ENCODE results near the gene SRGAP3. TPM values are rescaled to one million over a fixed set of nuclear protein-coding genes. Genes with fewer than 3 reads are reported as not detected.

SRGAP3 gene
- total RNA-seq, 2 experiments from 2014 or later = 2.8 to 3.2 TPM

DNA sequence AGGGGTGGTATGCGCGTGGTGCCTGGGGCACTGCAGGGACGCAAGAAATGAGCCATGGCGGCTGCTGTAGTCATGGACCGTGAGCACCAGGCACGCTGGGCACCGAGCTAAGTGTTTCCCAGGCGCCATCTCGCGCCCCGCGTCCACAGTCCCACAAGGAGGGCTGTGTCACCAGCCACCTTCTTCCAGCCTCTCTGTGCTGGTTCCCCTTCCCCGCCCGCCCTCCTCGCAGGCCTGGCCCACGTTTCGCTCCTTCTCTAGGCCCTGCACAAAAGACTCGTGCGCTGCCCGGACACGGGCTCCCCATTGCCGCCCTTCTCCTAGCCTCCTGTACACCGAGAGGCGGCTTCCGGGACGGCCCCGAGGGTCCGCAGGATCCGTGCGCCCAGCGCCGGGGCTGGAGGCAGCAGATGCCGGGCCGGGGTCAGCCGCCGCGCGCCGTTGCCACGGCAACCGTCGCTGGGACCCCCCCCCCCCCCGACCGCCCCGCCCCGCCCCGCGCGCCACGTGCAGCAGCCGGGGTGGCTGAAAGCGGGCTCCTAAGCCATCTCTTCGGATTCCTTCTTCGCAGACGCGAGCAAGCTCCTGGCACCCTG, 113.4 kb downstream of the SRGAP3 start:
- peaks cover 6 to 12% of the 10 kb centered on the region in 2 experiments for H3K27me3 ChIP-seq (ENCODE audit: control insufficient read depth in 1 of 2, insufficient read depth in 2 of 2, low read length in 2 of 2)
- no peaks in the 10 kb centered on the region for H3K36me3 Mint-ChIP-seq (ENCODE audit: low read depth)
- ChIA-PET CTCF (no interaction called here), POLR2A (no interaction called here)
- H3K36me3 ChIP-seq (ENCODE audit: insufficient read depth, low read length) = no peaks in the 10 kb centered on the region
- H3K27ac Mint-ChIP-seq = no peak overlapping the region
- no peaks in the 10 kb centered on the region for H3K4me1 Mint-ChIP-seq (ENCODE audit: low read depth)
- TF ChIP-seq, protein P1, sequence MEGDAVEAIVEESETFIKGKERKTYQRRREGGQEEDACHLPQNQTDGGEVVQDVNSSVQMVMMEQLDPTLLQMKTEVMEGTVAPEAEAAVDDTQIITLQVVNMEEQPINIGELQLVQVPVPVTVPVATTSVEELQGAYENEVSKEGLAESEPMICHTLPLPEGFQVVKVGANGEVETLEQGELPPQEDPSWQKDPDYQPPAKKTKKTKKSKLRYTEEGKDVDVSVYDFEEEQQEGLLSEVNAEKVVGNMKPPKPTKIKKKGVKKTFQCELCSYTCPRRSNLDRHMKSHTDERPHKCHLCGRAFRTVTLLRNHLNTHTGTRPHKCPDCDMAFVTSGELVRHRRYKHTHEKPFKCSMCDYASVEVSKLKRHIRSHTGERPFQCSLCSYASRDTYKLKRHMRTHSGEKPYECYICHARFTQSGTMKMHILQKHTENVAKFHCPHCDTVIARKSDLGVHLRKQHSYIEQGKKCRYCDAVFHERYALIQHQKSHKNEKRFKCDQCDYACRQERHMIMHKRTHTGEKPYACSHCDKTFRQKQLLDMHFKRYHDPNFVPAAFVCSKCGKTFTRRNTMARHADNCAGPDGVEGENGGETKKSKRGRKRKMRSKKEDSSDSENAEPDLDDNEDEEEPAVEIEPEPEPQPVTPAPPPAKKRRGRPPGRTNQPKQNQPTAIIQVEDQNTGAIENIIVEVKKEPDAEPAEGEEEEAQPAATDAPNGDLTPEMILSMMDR (IDR thresholded peaks at IDR 0.05) = no peak
- H3K4me3 ChIP-seq (ENCODE audit: low read length) = no peak overlapping the region
- DNase-seq (peak in 1 of 14 experiments; percentile 3), ATAC-seq (ENCODE audit: poor library complexity) (no peak)
- peaks cover 25% of the 10 kb centered on the region for H3K27me3 Mint-ChIP-seq
- no peak overlapping the region for H3K27ac ChIP-seq (ENCODE audit: low read depth in 1 of 2, low read length in 2 of 2)
- peaks cover 2% of the 10 kb centered on the region for H3K4me1 ChIP-seq (ENCODE audit: insufficient read depth, low read length)
- H3K4me3 Mint-ChIP-seq = no peak overlapping the region
- intact Hi-C loops (cut with DNase I, micrococcal nuclease) = no loop called here
- no peaks in the 10 kb centered on the region for H3K9me3 ChIP-seq (ENCODE audit: control insufficient read depth in 1 of 2, insufficient read depth in 1 of 2, low read length in 2 of 2)
- H3K9me3 Mint-ChIP-seq = no peaks in the 10 kb centered on the region

DNA sequence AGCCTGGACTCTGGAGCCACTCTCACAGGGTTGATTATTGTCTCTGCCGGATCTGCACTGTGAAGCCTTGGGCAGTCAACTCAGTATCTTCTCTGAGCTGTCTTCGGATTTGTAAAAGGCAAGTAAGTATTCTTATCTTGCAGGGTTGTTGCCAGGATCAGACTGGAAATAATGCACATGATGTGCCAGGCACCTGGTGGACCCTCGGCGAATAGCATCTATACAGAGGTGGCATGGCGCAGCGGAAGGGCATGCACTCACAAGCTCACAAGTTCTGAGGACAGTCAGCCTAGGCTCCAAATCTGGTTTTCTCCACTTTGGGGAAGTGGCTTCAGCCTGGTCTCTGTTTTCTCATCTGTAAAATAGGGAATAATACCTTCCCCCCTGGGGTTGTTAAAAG, 113.9 kb downstream of the SRGAP3 start:
- no peak for ATAC-seq (ENCODE audit: poor library complexity)
- CTCF ChIA-PET = no interaction called here
- H3K27me3 ChIP-seq (ENCODE audit: control insufficient read depth in 1 of 2, insufficient read depth in 2 of 2, low read length in 2 of 2) = peaks cover 6 to 12% of the 10 kb centered on the region in 2 experiments
- POLR2A ChIA-PET = no interaction called here
- H3K4me1 ChIP-seq (ENCODE audit: insufficient read depth, low read length) = peaks cover 2% of the 10 kb centered on the region
- H3K27ac ChIP-seq (ENCODE audit: low read depth in 1 of 2, low read length in 2 of 2) = no peak overlapping the region
- DNase-seq = no peak
- Mint-ChIP-seq H3K36me3 (ENCODE audit: low read depth) (no peaks in the 10 kb centered on the region), H3K4me1 (ENCODE audit: low read depth) (no peaks in the 10 kb centered on the region), H3K4me3 (no peak overlapping the region), H3K9me3 (no peaks in the 10 kb centered on the region), H3K27me3 (peaks cover 25% of the 10 kb centered on the region), H3K27ac (no peak overlapping the region)
- no peaks in the 10 kb centered on the region for H3K9me3 ChIP-seq (ENCODE audit: control insufficient read depth in 1 of 2, insufficient read depth in 1 of 2, low read length in 2 of 2)
- no peaks in the 10 kb centered on the region for H3K36me3 ChIP-seq (ENCODE audit: insufficient read depth, low read length)
- intact Hi-C loops (cut with DNase I, micrococcal nuclease) = no loop called here
- no peak overlapping the region for H3K4me3 ChIP-seq (ENCODE audit: low read length)
- TF ChIP-seq, protein P1 (IDR thresholded peaks at IDR 0.05) = no peak

DNA sequence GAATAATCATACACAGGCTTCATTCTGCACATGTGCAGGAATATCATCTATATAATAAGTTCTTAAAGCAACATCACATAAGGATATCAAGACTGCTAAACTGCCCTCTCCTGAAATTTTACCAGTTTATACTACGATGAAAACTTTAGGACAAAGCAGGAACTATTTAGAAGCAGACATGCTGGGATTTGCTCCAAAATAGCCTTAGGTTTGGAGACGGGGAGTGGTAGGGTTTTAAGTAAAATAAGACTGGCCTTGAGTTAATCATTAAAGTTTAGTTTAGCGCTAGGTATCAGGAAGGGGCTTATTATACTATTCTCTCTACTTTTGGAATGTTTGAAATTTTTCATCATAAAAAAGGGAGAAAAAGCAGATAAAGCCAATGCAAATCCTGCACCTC, 115.8 kb downstream of the SRGAP3 start:
- H3K27me3 Mint-ChIP-seq = peaks cover 20% of the 10 kb centered on the region
- no peaks in the 10 kb centered on the region for H3K9me3 ChIP-seq (ENCODE audit: control insufficient read depth in 1 of 2, insufficient read depth in 1 of 2, low read length in 2 of 2)
- H3K4me3 Mint-ChIP-seq = no peak overlapping the region
- H3K27me3 ChIP-seq (ENCODE audit: control insufficient read depth in 1 of 2, insufficient read depth in 2 of 2, low read length in 2 of 2) = peaks cover 6 to 12% of the 10 kb centered on the region in 2 experiments
- ChIA-PET POLR2A (no interaction called here), CTCF (no interaction called here)
- ATAC-seq (ENCODE audit: poor library complexity) (no peak), DNase-seq (no peak)
- peaks cover 2% of the 10 kb centered on the region for H3K4me1 ChIP-seq (ENCODE audit: insufficient read depth, low read length)
- no peaks in the 10 kb centered on the region for H3K36me3 ChIP-seq (ENCODE audit: insufficient read depth, low read length)
- H3K4me1 Mint-ChIP-seq (ENCODE audit: low read depth) = peaks cover 5% of the 10 kb centered on the region
- no peaks in the 10 kb centered on the region for H3K9me3 Mint-ChIP-seq
- H3K27ac ChIP-seq (ENCODE audit: low read depth in 1 of 2, low read length in 2 of 2) = no peak overlapping the region
- no peaks in the 10 kb centered on the region for H3K36me3 Mint-ChIP-seq (ENCODE audit: low read depth)
- no peak overlapping the region for H3K27ac Mint-ChIP-seq
- TF ChIP-seq, protein P1 (IDR thresholded peaks at IDR 0.05) = no peak
- no peak overlapping the region for H3K4me3 ChIP-seq (ENCODE audit: low read length)
- intact Hi-C loops (cut with DNase I, micrococcal nuclease) = no loop called here
